Activated naive CD4-positive, alpha-beta T cell (primary cell): ENCODE data around the gene DPEP3.
"Not testable (repeated sequence)": the region's sequence is repeated elsewhere in the genome, so short reads cannot be mapped to it uniquely, and the experiment has no call there.

ENCODE experiments used
- DNase-seq, 4 experiments: peaks; one replicate each; lab custom pipeline; 2025; lab: John Stamatoyannopoulos, UW

DPEP3 gene

DNA sequence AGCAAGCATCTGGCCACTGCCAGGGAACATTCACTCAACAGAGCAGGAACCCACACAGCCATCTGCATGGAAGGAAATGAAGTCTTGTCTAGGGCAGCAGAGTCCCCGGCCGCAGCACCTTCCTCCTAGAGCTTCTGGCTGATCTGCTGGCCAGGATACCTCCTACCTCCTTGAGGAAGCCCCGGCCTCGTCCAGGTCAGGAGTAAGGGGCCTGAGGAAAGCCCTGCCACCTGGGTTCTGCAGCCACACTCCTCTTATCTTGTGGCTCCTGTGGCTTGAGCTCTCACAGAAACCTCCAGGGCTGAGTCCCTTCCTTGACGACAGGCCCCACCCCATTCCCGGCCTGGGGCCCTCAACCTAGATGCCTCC lies 13.7 kb upstream of the DPEP3 start:
- DNase-seq: not testable (repeated sequence)

DNA sequence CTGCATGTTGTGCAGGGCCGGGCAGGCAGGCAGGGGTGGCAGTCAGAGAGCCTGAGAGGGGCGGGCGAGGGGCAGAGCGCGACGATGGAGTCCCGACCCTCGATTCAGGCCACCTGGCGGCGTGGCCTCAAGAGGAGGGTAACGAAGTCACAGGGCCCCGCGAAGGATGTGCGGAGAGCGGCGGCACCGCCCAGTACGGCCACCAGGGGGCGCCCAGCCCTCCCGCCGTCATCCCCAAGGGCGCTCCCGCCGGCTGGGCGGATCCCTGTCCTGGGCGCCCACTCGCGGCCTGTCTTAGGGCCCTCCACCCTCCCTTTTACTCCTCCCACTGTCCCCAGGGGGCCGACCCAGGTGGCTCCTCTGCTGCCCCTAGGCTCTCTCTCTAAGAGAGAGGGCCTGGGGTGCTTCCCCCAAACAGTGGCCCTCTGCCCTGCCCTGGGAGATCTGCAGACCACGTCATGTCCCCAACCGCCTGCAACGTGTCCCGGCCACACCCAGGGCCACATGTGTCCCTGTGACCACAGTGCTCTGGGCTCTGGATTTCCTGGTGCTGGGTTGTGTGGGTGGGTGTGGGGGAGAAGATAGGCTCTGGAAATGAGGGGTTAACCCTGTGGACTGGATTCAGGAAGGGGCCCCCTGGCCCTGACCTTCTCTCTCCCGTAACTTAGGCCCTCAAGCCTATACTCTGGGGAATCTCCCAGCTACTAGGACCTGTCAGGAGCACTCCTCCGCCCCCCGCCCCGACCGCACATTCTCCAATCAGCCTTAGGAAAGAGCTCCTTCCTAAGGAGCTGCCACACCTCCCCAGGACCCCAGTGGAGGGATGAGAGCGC lies 13.1 kb upstream of the DPEP3 start:
- DNase-seq: peak; percentile 59 to 78 (median 66)

DNA sequence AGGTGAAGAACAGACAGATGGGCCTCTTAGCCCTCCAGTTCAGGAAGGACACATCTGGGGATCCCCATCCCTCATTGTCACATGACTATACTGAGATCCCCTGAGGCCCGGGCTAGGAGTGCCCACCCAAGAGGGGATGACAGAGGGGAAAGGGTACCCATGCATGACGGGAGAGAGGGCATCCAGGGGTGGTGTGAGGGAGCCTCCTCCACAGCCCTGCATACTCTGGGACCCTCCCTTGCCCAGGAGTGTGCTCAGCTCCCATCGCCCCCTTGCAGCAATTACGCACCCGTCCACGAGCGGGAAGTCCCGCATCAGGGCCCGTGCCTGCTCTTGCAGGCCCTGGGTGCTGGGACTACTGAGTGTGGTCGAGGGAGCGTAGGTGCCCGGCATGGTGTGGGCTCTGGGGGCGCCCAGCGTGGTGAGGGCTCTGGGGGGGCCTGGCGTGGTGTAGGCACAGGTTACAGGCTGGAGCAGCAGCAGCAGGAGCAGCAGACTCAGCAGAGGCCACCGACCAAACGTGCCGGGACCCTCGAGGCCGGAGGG lies 12.4 kb upstream of the DPEP3 start:
- DNase-seq: no peak

DNA sequence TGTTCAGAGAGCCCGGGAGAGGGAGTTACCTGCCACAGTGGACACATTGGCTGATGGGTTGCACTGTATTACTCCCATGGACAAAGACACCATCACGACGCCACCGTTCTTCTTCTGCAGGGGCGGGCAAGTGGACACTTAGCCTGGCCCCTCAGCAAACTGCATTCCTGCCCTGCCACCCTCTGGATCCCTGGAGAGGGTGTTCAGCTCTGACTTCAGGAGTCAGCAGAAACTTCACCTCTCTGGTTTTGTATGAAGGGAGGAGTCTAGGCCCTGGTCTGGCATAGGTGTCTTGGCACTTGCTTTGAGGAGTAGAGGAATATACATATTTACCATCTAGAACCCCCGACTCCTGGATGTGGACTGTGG lies 9.7 kb upstream of the DPEP3 start:
- DNase-seq: no peak

DNA sequence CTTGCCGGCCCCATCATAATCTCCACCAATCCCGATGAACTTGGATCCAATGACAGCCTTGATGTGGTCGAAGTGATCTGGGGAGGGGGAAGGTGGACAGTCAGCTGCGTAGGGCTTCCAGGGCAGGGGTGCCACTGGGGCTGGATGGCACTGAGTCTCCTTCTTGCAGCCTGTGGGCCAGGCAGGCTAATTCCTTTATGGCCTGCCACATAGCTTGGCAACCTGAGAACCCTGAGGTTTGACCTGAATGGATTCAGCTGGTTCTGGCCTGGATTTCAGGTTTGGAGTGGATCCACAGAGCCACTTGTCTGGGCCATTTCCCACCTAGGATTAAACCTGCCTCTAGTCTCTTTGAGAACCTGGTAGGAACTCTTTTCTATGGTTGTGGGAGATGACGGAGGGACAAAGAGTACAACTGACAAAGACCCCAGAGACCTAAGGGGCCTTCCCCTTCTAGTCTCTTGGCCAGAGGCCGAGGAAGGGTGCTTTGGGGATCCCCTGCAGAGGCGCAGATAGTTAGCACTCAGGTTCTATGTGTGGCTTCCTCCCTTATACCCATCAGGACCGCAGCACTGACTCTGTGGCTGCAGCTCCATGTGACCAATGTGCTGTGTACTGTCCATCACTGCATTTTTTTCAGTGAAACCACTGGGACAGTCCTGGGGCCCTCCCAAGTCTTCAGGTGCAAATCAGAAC lies 9.2 kb upstream of the DPEP3 start:
- no peak for DNase-seq

DNA sequence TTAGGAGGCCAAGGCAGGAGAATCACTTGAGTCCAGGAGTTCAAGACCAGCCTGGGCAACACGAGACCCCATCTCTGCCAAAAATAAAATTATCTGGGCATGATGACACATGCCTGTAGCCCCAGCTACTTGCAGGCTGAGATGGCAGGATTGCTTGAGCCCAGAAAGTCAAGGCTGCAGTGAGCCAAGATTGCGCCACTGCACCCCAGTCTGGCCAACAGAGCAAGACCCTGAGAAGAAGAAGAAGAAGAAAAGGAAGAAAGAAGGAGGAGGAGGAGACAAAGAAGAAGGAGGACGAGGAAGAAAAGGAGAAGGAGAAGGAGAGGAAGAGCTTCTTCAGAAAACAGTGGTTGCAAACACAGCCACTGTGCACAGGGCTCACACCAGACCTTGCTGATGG lies 8.4 kb upstream of the DPEP3 start:
- no peak for DNase-seq

DNA sequence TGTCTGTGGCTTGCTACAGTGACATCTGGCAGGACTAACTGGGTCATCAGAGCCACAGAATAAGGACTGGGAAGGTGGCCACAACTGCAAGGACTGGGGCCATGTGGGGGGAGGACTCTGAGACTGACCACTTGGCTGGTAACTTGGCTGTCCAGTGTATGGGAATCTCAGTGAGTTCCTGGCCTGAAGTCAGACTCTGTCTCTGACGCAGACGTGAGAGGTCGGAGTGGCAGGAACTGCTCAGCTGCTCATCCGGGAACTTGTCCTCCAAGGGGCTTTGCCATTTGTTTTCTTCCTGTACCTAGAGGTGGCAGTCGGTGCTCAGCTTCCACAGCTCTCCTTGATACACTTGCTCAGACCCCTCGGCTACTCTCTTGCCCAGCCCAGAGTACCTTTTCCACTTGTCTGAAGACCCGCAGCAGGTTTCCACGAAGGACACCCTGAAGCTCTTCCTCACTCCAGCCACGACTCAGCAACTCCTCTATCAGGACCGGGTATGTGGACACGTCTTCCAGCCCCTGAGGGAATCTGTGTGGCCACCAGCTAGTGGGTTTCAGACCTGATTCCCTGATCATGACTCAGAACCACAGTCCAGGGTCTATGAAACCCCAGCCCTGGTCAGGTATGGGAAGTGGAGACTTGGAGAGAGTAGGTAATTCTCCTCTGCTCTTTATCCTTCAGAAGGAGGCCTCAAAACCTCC lies 7.3 kb upstream of the DPEP3 start:
- no peak for DNase-seq

DNA sequence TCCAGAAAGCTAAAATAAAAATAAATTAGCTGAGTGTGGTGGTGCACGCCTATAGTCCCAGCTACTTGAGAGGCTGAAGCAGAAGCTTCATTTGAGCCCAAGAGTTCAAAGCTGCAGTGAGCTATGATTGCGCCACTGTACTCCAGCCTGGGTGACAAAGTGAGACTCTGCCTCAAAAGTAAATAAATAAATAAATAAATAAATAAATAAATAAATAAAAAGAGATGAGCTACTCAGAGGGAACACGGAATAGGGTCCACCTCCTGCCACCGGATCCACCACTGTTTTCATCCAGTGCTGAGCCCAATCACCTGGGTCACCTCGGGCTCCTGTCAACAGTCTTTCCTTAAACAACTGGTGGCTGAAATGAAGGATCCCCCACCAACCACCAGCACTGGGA lies 6.7 kb upstream of the DPEP3 start:
- no peak for DNase-seq

DNA sequence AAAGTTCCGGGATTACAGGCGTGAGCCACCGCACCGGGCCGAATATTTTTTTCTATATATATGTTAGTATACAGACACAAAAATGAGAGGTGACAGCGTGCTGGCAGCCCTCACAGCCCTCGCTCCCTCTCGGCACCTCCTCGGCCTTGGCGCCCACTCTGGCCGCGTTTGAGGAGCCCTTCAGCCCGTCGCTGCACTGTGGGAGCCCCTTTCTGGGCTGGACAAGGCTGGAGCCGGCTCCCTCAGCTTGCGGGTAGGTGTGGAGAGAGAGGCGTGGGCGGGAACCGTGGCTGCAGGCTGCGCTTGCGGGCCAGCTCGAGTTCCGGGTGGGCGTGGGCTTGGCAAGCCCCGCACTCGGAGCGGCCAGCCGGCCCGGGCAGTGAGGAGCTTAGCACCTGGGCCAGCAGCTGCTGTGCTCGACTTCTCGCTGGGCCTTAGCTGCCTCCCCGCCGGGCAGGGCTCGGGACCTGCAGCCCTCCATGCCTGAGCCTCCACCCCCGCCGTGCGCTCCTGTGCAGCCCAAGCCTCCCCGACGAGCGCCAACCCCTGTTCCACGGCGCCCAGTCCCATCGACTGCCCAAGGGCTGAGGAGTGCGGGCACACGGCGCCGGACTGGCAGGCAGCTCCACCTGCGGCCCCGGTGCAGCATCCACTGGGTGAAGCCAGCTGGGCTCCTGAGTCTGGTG lies 1.9 kb upstream of the DPEP3 start:
- no peak for DNase-seq

DNA sequence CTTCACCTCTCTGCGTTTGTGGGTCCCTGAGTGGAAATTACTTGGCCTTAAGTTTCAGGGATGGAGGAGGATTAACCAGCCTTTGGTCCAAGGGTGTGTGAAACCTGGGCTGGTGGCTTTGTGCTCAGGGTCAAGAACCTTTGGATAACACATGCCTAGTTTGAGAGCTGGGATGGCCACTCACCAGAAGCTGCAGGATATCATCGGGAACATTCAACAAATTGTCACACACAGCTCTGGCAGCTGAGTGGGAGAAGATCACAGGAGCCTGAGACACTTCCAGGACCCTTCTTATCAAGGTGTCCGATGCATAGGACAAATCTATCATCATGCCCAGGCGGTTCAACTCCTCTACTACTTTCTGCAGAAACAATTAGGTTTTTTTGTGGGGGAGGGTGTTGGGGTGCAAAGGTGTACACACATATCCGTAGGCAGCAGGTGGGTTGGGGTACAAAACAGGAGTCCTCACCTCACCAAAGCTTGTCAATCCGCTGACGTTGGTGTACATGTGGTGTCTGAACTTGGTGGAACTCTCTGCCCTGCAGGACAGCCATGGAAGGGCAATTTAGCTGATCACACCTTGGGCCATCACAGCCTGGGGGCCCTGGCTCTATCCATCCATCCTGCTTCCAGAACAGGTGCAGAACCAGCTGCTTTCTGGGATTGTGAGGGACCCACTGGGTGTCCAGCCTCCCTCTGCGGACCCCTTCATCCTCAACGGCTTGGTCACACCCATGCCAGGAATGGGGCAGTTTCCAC lies 2.7 kb downstream of the DPEP3 start:
- no peak for DNase-seq

DNA sequence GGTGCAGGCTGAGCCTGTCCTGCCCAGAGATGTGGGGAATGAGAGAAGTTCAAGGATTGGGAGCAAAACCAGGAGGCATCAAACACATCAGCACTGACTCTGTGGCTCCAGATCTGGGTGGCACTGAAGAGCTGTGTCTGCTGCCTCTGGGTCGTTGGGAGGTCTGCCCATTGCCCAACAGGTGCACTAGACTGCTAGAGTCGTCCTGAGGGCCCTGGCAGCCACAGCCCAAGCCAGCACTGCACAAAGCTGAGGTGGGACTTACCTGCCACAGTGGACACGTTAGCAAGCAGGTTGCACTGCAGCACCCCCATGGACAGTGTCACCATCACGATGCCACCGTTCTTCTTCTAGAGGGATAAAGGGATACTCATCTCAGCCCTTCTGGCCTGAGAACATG lies 3.3 kb downstream of the DPEP3 start:
- DNase-seq: no peak

DNA sequence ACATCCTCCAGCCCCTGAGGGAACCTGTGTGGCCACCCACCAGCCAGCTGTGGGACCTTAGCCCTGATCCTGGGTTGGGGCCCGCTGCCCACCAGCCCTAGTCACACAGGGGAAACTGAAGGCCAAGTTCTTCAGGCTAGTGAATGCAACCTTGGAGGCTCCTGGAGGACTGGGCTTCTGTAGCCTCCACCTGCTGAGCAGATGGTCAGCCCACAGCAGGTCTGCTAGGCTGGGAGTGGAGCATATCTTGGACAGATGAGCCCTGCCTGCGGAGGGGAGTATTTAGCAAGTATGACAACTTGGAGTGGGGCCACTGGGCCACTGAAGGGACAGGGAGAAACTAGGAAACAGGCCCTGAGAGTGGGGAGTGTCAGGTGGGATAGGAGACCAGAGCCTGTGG lies 4.1 kb downstream of the DPEP3 start:
- no peak for DNase-seq

DNA sequence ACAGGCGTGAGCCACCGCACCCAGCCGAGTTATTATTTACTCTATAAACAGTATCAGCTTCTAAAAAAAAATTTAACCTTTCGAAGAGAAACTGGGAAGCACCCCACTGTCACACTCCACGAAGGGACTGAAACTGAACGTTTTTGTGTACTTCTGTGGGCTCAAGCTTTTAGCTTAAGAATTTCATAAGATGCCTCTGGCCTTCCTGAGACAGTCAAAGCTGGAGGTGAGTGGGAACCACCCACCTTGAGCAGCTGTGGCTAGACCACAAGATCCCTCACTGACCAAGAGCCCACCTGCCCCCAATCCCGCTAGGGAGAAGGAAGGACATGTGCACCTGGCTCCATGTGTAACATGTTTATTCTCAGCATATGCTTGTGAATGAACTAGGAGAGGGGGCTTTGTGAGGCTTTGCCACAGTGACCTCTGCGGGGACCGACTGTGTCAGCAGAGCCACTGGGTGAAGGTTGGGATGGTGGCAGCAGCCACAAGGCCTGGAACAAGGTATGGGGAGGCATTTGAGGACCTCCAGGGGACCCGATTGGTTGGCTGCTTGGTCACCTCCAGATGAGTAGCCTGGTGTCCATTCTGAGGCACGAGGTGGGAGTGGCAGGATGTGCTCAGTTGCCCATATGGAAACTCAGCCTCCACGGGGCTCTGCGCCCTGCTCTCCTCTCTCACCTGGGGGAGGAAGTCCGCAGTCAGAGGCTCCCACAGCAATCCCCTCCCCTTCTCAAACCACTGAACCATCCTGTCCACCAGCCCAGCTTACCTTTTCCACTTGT lies 4.8 kb downstream of the DPEP3 start:
- no peak for DNase-seq

DNA sequence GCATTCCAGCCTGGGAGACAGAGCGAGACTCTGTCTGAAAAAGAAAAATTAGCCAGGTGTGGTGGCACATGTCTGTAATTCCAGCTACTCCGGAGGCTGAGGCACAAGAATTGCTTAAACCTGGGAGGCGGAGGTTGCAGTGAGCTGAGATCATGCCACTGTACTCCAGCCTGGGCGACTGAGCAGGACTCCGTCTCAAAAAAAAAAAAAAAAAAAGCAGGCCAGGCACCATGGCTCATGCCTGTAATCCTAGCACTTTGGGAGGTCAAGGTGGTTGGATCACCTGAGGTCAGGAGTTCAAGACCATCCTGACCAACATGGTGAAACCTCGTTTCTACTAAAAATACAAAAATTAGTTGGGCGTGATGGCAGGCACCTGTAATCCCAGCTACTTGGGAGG lies 8.0 kb downstream of the DPEP3 start:
- not testable (repeated sequence) for DNase-seq

DNA sequence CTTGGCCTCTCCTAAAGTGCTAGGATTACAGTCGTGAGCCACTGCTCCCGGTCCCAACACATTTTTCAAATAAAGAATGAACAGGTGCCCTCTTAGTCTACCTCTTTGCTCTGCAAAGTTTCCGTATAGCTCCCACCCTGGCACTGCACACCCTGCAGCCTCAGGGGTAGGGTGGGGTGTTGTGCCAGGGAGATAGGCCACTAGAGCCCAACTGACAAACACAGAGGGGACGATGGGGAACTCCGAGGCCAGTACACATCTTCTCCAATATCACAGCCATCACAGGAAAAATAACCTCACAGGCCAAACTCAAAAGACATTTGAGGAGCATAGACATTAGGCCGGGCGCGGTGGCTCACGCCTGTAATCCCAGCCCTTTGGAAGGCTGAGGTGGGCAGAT lies 9.2 kb downstream of the DPEP3 start:
- DNase-seq: no peak

DNA sequence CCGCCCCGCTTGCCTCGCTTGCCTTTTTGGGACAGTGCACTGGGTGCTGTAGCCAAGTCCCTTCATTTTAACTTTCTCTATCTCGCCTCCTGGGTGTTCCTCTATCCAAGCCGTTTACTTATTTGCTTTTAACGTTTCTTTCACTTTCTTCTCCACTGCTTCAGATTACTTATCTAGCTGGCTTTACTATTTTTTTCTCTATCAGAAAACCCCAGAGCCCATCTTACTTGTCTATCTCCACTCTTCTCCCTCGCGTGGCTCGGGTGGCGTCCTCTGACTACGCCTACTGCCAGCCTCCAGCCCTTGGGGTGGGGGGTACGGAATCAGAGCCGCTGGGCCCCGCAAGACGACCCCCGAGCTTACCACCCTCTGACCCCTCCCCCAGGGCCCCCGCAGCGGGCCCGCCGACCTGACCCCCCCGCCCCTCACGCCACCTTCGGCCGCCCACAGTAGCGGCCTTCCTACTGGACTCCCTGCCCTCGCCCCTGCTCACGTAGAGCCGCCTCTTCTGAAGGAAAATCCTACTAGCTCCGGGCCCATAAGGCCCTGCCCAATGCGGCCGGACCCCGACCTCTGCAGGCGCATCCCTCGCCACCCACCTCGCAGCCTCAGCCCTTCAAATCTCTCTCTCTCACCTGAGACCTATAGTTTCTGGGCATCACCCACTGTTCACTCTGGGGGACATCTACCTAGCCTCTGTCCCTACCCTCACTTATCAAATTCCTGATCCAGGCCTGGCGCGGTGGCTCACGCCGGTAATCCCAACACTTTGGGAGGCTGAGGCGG lies 10.9 kb downstream of the DPEP3 start:
- DNase-seq: no peak

DNA sequence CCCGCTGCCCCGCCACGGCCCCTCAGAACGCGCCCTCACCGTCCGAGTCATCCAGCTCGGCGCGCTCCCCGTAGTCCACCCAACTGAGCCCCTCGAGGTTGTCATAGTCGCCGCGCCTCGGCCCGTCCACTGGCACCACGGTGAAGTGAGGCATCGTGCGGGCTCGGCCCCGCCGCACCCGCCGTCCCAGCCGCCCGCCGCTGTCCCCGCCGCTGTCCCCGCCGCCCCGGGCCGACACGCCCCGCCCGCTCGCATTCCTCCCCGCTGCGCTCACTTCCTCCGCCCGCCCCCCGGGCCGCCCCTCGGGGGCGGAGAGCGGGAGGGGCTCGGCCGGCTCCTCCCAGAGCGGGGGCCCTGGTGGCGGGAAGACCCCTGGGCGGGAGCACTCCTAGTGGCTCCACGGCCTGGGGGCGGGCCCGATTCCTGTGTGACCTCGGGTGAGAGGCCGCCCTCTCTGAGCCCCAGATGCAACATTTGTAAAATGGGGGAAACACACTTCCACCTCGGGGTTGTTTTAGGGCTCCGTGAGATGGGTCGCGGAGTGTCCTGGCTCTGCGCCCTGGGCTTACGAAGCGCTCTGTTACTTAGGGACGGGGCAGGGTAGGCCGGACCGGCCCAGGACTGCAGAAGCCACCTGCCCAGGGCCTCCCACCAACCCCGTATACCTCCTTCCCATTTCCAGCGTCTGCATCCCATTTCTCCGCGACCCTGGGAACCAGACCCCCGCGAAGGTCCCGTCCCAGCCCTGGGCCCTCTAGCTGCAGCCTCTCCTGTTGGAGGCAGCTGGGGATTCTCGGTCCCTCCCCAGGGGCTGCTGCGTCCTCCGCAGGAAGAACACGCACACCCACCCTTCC lies 11.7 kb downstream of the DPEP3 start, which contains the start of gene SLC12A4:
Gene SLC12A4 (minus strand): TSS at position 238 of the 854 bp plus-strand sequence. CDS start 84 bp downstream, at position 154.
- peak; percentile 53 to 84 (median 64) for DNase-seq

DNA sequence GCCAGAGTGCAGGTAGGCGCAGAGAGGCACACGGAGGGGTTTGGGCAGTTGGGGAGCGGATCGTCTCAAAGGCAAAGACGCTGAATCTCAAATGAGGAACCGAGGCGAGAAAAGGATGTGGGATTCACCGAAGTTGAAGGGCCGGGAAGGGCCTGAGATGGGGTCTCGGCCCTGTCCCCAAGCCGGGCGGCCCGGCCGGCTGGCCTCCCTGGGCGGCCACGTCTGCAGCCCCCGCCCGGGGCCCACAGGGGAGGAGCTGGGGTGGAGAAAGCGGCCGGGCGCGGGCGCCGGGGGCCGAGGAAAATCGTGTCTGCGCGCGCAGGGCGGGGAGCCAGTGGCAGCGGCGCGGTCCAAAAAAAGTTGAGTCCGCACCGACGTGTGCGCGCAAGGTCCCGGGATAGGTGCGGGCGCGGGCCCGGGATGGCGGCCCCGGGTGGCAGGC lies 12.3 kb downstream of the DPEP3 start:
- peak in 1 of 4 experiments; percentile 21 for DNase-seq
